GM19467 (cell line): ENCODE results near the gene PSMA5.

ENCODE experiments used
- ATAC-seq: cut with Tn5 transposase; IDR thresholded peaks from one replicate; pipeline ENCODE4 v1.9.1; 2021; ENCODE audit warnings: mild to moderate bottlenecking, moderate library complexity; ENCODE audit not compliant: unreplicated experiment

The PSMA5 gene

DNA sequence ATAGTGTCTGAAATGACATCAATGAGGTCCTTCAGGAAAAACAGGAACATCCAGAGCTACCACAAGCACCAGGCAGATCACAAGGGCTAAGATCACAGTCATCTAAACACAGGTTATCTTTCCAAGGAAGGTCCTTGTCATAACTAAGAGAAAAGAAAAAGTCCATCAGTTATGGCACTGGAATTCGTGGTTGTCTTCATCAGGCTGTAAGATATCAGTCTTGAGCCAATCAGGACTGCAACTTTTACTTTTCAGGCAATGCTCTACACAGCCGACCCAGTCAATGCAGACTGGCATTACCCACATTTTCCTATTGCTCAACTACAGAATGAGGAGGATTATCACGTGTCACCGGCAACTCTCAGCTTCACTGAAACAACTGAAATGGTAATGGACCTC, 54.9 kb downstream of the PSMA5 start:
- ATAC-seq: no peak

DNA sequence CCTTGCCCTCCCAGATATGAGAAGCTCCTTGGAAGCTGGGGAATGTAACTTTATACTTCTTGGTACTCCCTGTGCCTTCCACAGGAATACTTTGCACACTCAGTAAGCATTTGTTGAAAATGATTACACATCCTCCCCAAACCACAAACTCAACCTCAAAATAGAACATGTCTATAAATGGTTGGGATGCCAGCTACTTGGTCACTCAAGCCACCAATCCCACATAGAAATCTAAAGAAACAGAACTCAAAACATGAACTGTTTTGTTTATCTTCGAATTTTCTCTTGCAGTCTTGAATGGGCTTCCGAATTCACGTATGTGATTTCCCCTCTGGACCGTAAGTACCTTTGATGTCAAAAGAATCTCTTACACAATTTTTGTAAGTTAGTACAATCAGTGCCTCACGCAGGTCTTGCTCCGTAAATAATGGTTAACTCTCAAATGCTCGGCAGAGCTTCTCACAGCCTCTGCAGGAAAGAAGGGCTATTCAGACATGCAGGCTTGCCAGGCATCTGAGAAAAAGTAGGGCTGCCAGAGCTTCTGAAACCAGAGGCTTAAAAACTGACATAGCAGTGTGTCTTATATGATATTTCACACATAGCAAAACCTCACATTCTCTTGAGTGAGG, 55.4 kb downstream of the PSMA5 start:
- ATAC-seq: no peak

DNA sequence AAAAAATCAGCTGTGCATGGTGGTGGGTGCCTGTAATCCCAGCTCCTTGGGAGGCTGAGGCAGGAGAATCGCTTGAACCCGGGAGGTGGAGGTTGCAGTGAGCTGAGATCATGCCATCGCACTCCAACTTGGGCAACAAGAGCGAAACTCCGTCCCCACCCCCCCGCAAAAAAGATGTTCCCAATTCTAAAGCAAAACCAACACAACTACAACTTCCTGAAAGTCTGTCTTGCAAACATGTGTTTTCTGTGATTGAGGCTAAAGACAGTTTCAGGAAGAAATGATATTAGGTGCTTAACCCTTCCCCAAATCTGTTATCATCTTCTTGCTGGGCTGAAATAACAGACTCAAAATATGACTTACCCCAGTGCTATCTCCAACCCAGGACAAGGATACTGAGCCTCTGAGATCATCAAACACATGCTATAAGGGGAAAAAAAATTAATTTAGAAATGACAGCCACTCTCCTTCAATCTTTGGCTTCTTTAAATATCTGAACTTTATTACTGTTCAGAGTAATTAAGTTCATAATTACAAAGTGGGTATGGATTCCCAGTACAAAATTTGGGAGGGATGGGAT, 57.0 kb downstream of the PSMA5 start:
- ATAC-seq: no peak

DNA sequence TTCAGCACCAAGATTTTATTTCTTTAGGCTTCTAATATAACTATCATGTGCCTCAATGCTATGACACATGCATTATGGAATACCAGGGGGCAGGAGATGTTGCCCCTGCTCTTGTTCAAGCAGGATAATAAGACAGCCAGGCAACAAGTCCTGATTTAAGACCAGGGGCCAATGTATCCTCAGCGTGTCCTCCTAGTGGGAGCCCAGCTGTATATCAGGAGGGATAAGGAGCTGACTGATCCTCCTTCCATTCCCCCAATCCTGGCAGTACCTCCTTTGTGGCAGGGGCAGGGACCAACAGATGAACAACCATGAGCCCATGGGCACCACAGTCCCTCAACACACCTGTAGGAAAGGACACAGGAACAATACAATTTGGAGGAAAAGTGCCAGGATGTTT, 57.8 kb downstream of the PSMA5 start:
- no peak for ATAC-seq

DNA sequence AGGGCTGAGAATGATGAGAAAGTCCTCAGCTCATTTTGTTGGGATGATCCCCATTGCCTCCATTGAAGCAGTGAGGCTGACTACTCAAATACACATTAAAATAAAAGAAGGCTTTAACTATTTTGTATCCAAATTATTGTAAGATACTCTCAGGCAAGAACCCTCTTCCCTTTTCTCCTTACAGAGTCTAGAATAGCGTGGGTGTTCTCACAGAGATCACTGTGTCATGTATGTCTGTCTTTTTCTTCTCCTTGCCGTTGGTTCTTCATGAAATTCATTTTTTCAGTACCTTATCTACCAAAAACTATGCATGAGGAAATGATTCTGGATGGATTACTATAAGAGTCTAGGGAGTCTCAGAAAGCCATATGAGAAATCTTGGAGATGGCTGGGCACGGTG, 58.6 kb downstream of the PSMA5 start:
- ATAC-seq: no peak

DNA sequence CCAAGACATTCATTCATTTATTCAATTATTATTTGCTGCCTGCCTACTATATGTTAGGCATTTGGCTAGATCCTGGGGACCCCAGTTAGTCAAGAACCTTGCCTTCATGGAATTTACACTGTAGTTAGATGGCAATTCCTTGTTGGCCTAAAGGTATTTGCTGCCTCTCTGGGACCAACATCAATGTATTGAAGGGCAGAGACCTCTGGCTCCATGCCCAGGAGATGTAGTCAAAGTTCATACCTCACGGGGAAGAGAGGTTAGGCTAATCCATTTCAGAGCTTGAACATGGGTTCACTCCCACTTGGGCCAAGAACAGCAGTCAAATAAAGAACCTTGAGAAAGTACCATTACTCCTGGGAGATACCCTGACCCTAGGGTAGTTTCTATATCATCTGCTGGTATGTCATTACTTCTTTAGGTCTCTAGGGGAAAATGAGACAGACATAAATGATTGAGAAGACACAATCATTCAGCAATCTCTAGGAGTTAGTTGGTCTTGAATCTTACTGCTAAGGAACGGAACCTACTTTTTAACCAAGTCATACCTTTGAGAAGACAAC, 60.5 kb downstream of the PSMA5 start:
- no peak for ATAC-seq

DNA sequence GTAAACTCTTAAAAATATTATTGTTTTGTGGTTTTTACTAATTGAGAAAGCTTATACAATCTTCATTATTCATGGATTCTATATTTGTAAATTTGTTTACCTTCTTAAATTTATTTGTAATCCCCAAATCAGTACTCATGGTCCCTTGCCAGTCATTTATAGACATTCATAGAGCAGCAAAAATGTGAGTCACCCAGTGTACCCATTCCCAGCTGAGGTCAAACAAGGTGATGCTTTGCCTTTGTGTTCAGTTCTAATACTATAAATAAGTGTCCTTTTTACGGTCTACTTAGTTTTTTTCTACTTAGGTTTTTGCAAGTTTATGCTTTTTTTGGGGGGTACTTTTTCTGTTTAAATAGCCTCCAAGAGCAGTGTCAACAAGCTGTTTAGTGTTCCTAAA, 64.6 kb downstream of the PSMA5 start:
- ATAC-seq: no peak

DNA sequence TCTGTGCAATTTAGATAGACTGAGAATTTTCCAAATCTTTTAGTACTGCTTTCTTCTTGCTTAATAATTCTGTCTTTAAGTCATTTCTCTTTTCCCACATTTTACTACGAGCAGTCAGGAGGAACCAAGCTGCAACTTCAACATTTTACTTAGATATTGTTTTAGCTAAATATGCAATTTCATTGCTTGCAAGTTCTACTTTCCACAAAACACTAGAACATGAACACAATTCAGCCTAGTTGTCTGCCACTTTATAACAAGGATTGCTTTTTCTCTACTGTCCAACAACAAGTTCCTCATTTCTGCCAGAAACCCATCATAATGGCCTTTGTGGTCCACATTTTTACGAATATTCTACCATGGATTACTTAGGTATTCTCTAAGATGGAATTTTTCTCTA, 65.2 kb downstream of the PSMA5 start:
- ATAC-seq: no peak

DNA sequence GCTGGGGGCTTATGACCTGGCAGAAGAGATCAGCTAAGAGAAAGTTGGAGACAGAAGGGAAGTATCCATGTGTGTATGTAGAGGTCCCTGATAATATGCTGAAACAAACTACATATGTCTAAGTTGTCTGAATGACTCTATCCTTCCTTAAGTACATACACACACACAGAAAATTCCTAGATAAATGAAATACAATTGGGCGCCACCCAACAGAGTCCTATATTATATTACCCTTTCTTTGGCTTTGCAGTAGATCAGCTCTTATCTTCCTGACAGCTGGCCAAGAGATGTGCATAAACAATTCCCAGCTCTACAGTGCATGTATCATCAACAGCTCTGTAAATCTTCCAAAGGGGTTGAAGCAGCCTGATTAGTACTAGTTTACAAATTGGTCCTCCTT, 68.6 kb downstream of the PSMA5 start:
- ATAC-seq: no peak

DNA sequence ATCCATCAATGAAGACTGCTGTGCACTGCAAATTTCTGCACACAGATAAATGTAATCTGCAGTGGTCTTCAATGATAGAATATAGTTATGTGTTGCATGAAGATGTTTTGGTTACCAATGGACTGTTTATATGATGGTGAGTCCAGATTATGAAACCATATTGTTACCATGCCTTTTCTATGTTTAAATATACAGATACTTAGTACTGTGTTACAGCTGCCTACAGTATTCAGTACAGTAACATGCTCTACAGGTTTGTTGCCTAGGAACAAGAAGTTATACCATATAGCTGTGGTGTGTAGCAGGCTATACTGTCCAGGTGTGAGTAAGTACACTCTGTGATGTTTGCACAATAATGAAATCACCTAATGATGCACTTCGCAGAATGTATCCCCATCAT, 69.3 kb downstream of the PSMA5 start:
- ATAC-seq: no peak

DNA sequence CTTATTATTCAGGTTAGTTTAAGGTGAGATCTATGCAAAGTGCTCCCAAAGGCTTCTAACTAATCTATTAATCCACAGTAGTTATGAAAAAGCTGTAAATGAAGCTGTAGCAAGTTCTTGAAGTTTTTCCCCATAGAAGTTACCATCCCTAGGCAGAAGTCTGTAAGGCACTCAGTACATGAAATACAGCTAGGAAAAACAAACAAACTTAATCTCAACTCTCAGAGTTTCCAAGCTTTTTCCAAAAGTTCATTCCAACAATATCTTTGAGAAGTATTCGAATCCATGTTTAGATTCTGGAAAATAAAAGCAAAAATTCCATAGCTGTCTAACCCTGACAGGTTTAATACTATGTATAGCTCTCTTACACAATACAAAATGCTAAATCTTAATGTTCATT, 69.7 kb downstream of the PSMA5 start:
- no peak for ATAC-seq

DNA sequence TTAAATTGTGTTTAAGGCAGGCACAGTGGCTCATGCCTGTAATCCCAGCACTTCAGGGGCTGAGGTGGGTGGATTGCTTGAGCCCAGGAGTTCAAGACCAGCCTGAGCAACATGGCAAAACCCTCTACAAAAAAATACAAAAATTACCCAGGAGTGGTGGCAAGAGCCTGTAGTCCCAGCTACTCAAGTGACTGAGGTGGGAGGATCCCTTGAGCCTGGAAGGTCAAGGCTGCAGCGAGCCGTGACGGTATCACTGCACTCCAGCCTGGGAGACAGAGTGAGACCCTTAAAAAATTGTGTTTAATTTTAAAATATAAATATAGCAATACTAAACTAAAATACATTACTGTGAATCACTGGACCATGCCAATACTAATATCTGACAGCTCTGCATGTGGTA, 71.3 kb downstream of the PSMA5 start:
- no peak for ATAC-seq

DNA sequence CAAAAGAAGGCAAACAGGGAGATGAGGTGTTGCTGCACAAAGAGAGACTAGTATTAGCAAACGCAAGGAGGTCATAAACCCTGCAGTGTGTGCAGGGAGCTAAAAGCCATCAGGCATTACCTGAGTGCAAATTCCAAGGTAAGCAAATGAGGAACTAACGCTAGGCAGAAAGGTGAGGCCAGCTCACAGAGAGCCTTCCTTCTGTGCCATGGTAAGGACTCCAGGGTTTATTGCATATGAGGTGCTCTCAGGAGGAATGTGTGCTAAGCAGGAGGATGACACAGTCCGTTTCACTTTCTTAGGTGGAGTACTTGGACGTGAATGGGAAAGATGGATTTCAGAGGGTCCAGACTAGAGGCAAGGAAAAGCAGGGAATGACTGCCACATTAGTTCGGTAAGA, 74.8 kb downstream of the PSMA5 start:
- no peak for ATAC-seq

DNA sequence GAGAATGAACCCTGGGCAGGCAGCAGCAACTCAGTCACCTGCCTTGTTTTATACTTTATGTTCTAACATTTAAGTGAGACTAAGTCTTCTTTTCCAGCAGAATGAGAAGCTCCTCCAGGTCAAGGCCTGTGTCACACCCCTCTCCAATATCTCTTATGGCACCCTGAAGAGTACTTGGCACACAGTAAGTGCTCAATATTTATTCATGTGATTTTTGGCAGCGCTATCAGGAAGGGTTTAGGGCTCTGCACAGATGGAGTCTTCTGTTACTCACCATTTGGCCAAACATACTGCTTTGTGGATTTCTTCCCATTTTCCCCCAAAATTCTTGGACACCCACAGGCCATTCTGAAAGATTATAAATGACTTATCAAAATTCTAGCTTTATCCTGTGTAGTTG, 75.6 kb downstream of the PSMA5 start:
- ATAC-seq: no peak

DNA sequence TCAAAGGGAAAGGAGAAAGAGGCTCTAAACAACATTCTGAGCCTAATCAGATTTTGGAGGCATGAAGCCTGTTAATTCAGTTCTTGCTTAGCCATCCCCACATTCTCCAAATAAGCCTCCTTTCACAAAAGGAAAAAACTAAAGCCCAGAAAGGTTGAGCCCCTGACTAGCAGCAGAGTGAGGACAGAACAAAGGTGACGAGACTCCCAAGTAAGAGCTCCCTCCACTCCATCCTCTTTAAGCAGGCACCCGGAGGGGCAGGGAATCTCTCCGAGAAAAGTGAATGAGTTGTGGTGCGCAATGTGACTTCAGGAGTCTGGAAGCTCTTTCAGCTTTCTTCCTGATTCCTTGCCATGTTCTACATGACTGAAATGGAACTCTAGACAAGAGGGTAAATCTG, 76.1 kb downstream of the PSMA5 start:
- no peak for ATAC-seq
